ENCODE measurements around the gene TCP10L. TPM values are rescaled to one million over a fixed set of nuclear protein-coding genes. Genes with fewer than 3 reads are reported as not detected.
"Not testable (repeated sequence)": the region's sequence is repeated elsewhere in the genome, so short reads cannot be mapped to it uniquely, and the experiment has no call there.

TCP10L gene
- total RNA-seq (2014; rRNA removed; shearing (Covaris generic)) (0.97 TPM in 1 of 2 replicates, not detected in the other), polyA plus RNA-seq (2016; fragmentation: Nextera tagmentation; extraction: Ambion mirVana) (not detected in 2 replicates)

GRCh38 chr21:32585042-32585710 lies at the start of gene TCP10L:
Gene TCP10L (minus strand): TSS chr21:32585523. CDS start chr21:32584304, 1,219 bp downstream.
- Histone ChIP-seq H3K4me1 (ENCODE audit: insufficient read depth) (no peaks in the 10 kb centered on the region), H3K9ac (no peak within 1 kb of the TSS), H3K9me2 (ENCODE audit: insufficient read depth) (no peaks in the 10 kb centered on the region), H3K79me2 (ENCODE audit: insufficient read depth) (no peaks in the 10 kb centered on the region), H3F3A (ENCODE audit: insufficient read depth) (no peaks in the 10 kb centered on the region), H3K27ac (no peak within 1 kb of the TSS), H3K36me3 (ENCODE audit: low read depth) (no peaks in the 10 kb centered on the region), H4K20me1 (ENCODE audit: insufficient read depth) (no peaks in the 10 kb centered on the region), H3K27me3 (replicated peaks; ENCODE audit: insufficient read depth) (peaks cover 3% of the 10 kb centered on the region; the same call in 1 of the 2 replicates), H3K4me2 (ENCODE audit: unreplicated experiment) (no peak within 1 kb of the TSS), H3K9me3 (ENCODE audit: low read depth) (no peaks in the 10 kb centered on the region), H2AFZ (no peak within 1 kb of the TSS), H3K4me3 (no peak within 1 kb of the TSS)
- no peak for TF ChIP-seq EZH2 (IDR thresholded peaks at IDR 0.05; ENCODE audit: insufficient read depth, poor library complexity, severe bottlenecking)
- TF ChIP-seq EZH2phosphoT487 (IDR thresholded peaks at IDR 0.05; ENCODE audit: insufficient read depth, low read depth): no peak
- in situ Hi-C loops (cut with MboI): no loop called here
- DNase-seq: no peak
- 81 to 89% methylated on average over 16 to 17 of the region's 17 CpGs for WGBS, 2 experiments (ENCODE audit: low coverage in 1 of 2, low lambda C conversion rate in 2 of 2, missing lambda C conversion rate in 2 of 2)

DNA sequence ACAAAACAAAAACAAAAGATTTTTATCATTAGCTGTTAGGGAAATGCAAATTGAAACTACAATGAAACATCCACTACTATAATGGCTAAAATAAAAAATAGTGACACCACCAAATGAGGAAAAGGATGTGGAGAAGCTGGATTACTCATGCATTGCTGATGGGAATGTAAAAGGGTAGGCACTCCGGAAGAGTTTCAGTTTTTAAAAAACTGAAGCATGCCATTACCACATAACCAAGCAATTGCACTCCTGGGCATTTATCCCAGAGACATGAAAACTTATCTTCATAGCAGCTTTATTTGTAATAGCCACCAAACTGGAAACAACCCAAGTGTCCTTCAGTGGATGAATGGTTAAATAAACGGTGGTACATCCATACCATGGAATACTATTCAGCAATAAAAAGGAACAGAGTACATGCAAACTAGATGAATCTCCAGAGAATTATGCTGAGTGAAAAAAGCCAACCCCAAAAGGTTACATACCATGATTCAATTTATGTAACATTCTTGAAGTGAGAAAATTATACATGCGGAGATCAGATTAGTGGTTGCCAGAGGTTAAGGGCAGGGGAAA lies 41.4 kb upstream of the TCP10L start:
- in situ Hi-C loops (cut with MboI): no loop called here
- Histone ChIP-seq H3K79me2 (ENCODE audit: insufficient read depth) (no peaks in the 10 kb centered on the region), H3K36me3 (ENCODE audit: low read depth) (no peaks in the 10 kb centered on the region), H3K4me3 (no peak overlapping the region), H3K9me2 (ENCODE audit: insufficient read depth) (no peaks in the 10 kb centered on the region), H3K27me3 (replicated peaks; ENCODE audit: insufficient read depth) (no peaks in the 10 kb centered on the region), H2AFZ (no peak overlapping the region), H3K9me3 (ENCODE audit: low read depth) (no peaks in the 10 kb centered on the region), H3K4me1 (ENCODE audit: insufficient read depth) (peaks cover 6% of the 10 kb centered on the region), H3F3A (ENCODE audit: insufficient read depth) (peaks cover 11% of the 10 kb centered on the region), H3K9ac (no peak overlapping the region), H3K4me2 (ENCODE audit: unreplicated experiment) (no peak overlapping the region), H4K20me1 (ENCODE audit: insufficient read depth) (no peaks in the 10 kb centered on the region), H3K27ac (no peak overlapping the region)
- WGBS, 2 experiments (ENCODE audit: low coverage in 1 of 2, low lambda C conversion rate in 2 of 2, missing lambda C conversion rate in 2 of 2): 62 to 69% methylated on average over 3 of the region's 3 CpGs
- peak; percentile 69 for DNase-seq
- TF ChIP-seq EZH2phosphoT487 (IDR thresholded peaks at IDR 0.05; ENCODE audit: insufficient read depth, low read depth): no peak
- no peak for TF ChIP-seq EZH2 (IDR thresholded peaks at IDR 0.05; ENCODE audit: insufficient read depth, poor library complexity, severe bottlenecking)

DNA sequence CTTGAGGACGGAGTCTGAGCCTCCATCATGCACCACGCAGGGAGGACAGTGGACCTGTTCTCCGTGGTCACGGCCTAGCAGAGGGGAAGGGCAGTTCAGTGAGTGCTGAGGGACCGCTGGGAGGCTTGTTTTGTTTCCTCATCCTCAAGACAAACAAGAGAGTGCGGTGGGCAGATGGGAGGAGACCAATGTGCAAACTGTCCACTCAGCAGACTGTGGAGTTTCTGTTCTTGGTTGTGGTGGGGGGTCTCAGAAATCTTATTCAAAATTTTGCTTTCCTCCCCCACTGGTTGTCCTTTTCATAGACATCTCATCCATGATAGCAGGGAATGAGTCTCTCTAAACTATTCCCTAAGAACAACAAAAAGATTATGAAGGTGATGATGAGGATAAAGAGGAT lies 32.9 kb upstream of the TCP10L start:
- H3K36me3 ChIP-seq (ENCODE audit: low read depth); H2AFZ ChIP-seq; H3K4me2 ChIP-seq (ENCODE audit: unreplicated experiment); H3F3A ChIP-seq (ENCODE audit: insufficient read depth); in situ Hi-C loops (cut with MboI); H4K20me1 ChIP-seq (ENCODE audit: insufficient read depth); H3K9me2 ChIP-seq (ENCODE audit: insufficient read depth); H3K27ac ChIP-seq; H3K79me2 ChIP-seq (ENCODE audit: insufficient read depth); H3K9me3 ChIP-seq (ENCODE audit: low read depth); H3K27me3 ChIP-seq (replicated peaks; ENCODE audit: insufficient read depth); H3K4me1 ChIP-seq (ENCODE audit: insufficient read depth); DNase-seq; H3K4me3 ChIP-seq; H3K9ac ChIP-seq: not testable (repeated sequence)
- 60 to 65% methylated on average over 6 of the region's 6 CpGs for WGBS, 2 experiments (ENCODE audit: low coverage in 1 of 2, low lambda C conversion rate in 2 of 2, missing lambda C conversion rate in 2 of 2)

DNA sequence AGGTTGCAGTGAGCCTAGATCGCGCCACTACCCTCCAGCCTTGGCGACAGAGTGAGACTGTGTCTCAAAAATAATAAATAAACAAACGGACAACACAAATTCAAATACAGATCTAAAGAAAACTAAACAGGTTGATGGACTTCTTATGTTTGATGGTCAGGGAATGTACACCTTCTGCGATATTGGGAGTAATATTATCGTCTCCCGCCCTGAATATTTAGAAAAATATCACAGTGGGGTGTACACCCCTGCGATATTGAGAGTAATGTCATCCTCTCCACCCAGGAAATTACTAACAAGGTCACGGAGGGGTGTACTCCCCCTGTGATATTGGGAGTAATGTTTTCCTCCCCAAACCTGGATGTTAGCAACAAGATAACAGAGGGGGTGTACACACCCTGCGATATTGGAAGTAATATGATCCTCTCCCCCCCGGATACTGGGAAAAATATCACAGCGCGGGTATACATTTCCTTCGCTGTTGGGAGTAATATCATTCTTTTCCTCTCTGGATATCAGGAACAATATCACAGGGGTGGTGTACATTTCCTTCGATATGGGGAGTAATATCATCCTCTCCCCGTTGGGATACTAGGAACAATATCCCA lies 28.2 kb upstream of the TCP10L start:
- Histone ChIP-seq H3K79me2 (ENCODE audit: insufficient read depth) (peaks cover 29% of the 10 kb centered on the region), H3K4me1 (ENCODE audit: insufficient read depth) (peaks cover 4% of the 10 kb centered on the region), H3K27me3 (replicated peaks; ENCODE audit: insufficient read depth) (no peaks in the 10 kb centered on the region), H3K27ac (peak overlapping the region; percentile 93), H2AFZ (peak overlapping the region; percentile 85), H3K4me2 (ENCODE audit: unreplicated experiment) (peak overlapping the region; percentile 94), H4K20me1 (ENCODE audit: insufficient read depth) (no peaks in the 10 kb centered on the region), H3K9me2 (ENCODE audit: insufficient read depth) (no peaks in the 10 kb centered on the region), H3K4me3 (peak overlapping the region; percentile 81), H3K9me3 (ENCODE audit: low read depth) (no peaks in the 10 kb centered on the region), H3K9ac (peak overlapping the region; percentile 89), H3F3A (ENCODE audit: insufficient read depth) (no peaks in the 10 kb centered on the region), H3K36me3 (ENCODE audit: low read depth) (no peaks in the 10 kb centered on the region; the same call in 1 of the 2 replicates)
- in situ Hi-C loops (cut with MboI): no loop called here
- no peak for DNase-seq
- 64 to 66% methylated on average over 16 of the region's 16 CpGs for WGBS, 2 experiments (ENCODE audit: low coverage in 1 of 2, low lambda C conversion rate in 2 of 2, missing lambda C conversion rate in 2 of 2)
- no peak for TF ChIP-seq EZH2 (IDR thresholded peaks at IDR 0.05; ENCODE audit: insufficient read depth, poor library complexity, severe bottlenecking)
- TF ChIP-seq EZH2phosphoT487 (IDR thresholded peaks at IDR 0.05; ENCODE audit: insufficient read depth, low read depth): no peak

All from GM23248 (cell line).